NCI-H1436 (cell line): ENCODE results near the gene GPR37.
A peak's percentile ranks its signal among the peaks of the same experiment; 100 is the strongest.

Experiments used
- DNase-seq: peaks from one replicate; lab custom pipeline; 2025; lab: John Stamatoyannopoulos, UW

GPR37 gene

GRCh38 chr7:124765401-124766352 is at the start of gene GPR37:
TSS of gene GPR37 (minus strand) at chr7:124765792. CDS start at chr7:124764976, 816 bp downstream.
- peak; percentile 43 for DNase-seq

GRCh38 chr7:124813994-124814798 is 48.6 kb upstream of the GPR37 start:
- no peak for DNase-seq

- DNase-seq: no peak
Observed at GRCh38 chr7:124812764-124813163, 47.2 kb upstream of the GPR37 start.

- DNase-seq: no peak
Observed at GRCh38 chr7:124811341-124811740, 45.7 kb upstream of the GPR37 start.

GRCh38 chr7:124810605-124811004 is 45.0 kb upstream of the GPR37 start:
- no peak for DNase-seq

GRCh38 chr7:124808206-124808605 is 42.6 kb upstream of the GPR37 start:
- DNase-seq: no peak

GRCh38 chr7:124801330-124801895 is 35.8 kb upstream of the GPR37 start:
- DNase-seq: no peak

- DNase-seq: no peak
Observed at GRCh38 chr7:124800386-124800785, 34.8 kb upstream of the GPR37 start.

GRCh38 chr7:124799448-124799847 is 33.9 kb upstream of the GPR37 start:
- DNase-seq: no peak

GRCh38 chr7:124796771-124797170 is 31.2 kb upstream of the GPR37 start:
- no peak for DNase-seq

- DNase-seq: no peak
Observed at GRCh38 chr7:124792696-124793095, 27.1 kb upstream of the GPR37 start.

GRCh38 chr7:124792002-124792401 is 26.4 kb upstream of the GPR37 start:
- DNase-seq: no peak

- DNase-seq: no peak
Observed at GRCh38 chr7:124791426-124791825, 25.8 kb upstream of the GPR37 start.

GRCh38 chr7:124790645-124791044 is 25.1 kb upstream of the GPR37 start:
- no peak for DNase-seq

- DNase-seq: no peak
Observed at GRCh38 chr7:124785994-124786393, 20.4 kb upstream of the GPR37 start.

- peak; percentile 43 for DNase-seq
Observed at GRCh38 chr7:124784879-124785818, 19.6 kb upstream of the GPR37 start.

GRCh38 chr7:124783271-124783670 is 17.7 kb upstream of the GPR37 start:
- DNase-seq: no peak

- DNase-seq: no peak
Observed at GRCh38 chr7:124781907-124782734, 16.5 kb upstream of the GPR37 start.

- DNase-seq: no peak
Observed at GRCh38 chr7:124781418-124781817, 15.8 kb upstream of the GPR37 start.

GRCh38 chr7:124780608-124781007 is 15.0 kb upstream of the GPR37 start:
- DNase-seq: no peak

GRCh38 chr7:124780056-124780455 is 14.5 kb upstream of the GPR37 start:
- DNase-seq: no peak
